ENCODE data around the gene SCO2.

SCO2 gene

DNA sequence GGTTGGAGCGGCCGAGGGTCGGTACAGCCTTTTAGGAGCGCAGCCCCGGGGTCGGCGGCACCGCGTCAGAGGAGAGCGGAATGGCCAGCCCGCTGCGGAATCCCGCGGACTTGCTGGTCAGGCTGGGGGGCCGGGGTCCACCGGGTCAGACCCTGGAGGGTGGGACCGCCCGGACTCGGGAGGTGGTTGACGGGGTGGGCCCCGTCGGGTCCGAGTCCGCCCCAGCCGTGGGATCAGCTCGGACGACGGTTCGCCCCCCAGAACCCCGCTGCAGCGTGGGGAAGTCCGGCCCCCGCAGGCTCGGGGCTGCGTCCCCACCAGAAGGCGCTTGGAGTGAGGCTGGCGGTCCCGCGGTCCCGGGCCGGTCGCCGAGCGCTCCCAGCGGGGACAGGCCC lies 44.4 kb downstream of the SCO2 start:
- TF ChIP-seq CEBPB (IDR thresholded peaks at IDR 0.05) (no peak), TCF12 (IDR thresholded peaks at IDR 0.05; ENCODE audit: low read depth) (no peak), TAF1 (IDR thresholded peaks at IDR 0.05; ENCODE audit: low read depth) (no peak), ZBTB7A (IDR thresholded peaks at IDR 0.05; ENCODE audit: low read depth) (no peak), TEAD4 (IDR thresholded peaks at IDR 0.05) (no peak), EP300 (IDR thresholded peaks at IDR 0.05; ENCODE audit: borderline replicate concordance) (no peak), EGR1 (IDR thresholded peaks at IDR 0.05) (no peak), RAD21 (IDR thresholded peaks at IDR 0.05; ENCODE audit: low read depth) (no peak), NFIC (IDR thresholded peaks at IDR 0.05) (no peak), FOXM1 (IDR thresholded peaks at IDR 0.05; ENCODE audit: borderline replicate concordance, low read depth) (no peak), YY1 (IDR thresholded peaks at IDR 0.05; ENCODE audit: low read depth) (no peak)
- TF ChIP-seq, protein P1, sequence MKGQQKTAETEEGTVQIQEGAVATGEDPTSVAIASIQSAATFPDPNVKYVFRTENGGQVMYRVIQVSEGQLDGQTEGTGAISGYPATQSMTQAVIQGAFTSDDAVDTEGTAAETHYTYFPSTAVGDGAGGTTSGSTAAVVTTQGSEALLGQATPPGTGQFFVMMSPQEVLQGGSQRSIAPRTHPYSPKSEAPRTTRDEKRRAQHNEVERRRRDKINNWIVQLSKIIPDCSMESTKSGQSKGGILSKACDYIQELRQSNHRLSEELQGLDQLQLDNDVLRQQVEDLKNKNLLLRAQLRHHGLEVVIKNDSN (IDR thresholded peaks at IDR 0.05), result no peak
- TF ChIP-seq, protein P2, sequence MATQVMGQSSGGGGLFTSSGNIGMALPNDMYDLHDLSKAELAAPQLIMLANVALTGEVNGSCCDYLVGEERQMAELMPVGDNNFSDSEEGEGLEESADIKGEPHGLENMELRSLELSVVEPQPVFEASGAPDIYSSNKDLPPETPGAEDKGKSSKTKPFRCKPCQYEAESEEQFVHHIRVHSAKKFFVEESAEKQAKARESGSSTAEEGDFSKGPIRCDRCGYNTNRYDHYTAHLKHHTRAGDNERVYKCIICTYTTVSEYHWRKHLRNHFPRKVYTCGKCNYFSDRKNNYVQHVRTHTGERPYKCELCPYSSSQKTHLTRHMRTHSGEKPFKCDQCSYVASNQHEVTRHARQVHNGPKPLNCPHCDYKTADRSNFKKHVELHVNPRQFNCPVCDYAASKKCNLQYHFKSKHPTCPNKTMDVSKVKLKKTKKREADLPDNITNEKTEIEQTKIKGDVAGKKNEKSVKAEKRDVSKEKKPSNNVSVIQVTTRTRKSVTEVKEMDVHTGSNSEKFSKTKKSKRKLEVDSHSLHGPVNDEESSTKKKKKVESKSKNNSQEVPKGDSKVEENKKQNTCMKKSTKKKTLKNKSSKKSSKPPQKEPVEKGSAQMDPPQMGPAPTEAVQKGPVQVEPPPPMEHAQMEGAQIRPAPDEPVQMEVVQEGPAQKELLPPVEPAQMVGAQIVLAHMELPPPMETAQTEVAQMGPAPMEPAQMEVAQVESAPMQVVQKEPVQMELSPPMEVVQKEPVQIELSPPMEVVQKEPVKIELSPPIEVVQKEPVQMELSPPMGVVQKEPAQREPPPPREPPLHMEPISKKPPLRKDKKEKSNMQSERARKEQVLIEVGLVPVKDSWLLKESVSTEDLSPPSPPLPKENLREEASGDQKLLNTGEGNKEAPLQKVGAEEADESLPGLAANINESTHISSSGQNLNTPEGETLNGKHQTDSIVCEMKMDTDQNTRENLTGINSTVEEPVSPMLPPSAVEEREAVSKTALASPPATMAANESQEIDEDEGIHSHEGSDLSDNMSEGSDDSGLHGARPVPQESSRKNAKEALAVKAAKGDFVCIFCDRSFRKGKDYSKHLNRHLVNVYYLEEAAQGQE (IDR thresholded peaks at IDR 0.05; ENCODE audit: low read depth), result no peak
- TF ChIP-seq, protein P3, sequence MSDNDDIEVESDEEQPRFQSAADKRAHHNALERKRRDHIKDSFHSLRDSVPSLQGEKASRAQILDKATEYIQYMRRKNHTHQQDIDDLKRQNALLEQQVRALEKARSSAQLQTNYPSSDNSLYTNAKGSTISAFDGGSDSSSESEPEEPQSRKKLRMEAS (IDR thresholded peaks at IDR 0.05), result no peak

DNA sequence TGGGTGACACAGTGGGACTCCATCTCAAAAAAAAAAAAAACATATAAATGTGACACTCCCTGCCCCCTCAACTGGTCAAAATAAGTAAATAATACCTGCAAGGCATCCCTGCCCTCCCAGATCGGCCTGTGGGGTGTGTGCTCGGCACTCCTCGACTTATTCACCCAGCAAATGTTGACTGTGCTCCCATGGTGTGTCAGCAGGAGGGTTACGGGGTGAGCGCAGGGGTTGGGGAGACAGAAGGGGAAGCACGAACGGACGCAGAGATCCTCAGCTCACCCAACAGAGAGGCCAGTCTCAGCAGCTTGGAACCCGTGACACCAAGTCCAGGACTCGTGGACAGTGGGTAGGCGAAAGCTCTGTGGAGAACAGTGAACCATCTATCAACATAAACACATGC lies 45.7 kb downstream of the SCO2 start:
- TF ChIP-seq NFIC (IDR thresholded peaks at IDR 0.05) (no peak), EGR1 (IDR thresholded peaks at IDR 0.05) (no peak), ZBTB7A (IDR thresholded peaks at IDR 0.05; ENCODE audit: low read depth) (no peak), CREB1 (IDR thresholded peaks at IDR 0.05; ENCODE audit: low read depth) (no peak), CEBPB (IDR thresholded peaks at IDR 0.05) (no peak), EP300 (IDR thresholded peaks at IDR 0.05; ENCODE audit: borderline replicate concordance) (no peak), FOXM1 (IDR thresholded peaks at IDR 0.05; ENCODE audit: borderline replicate concordance, low read depth) (no peak), TEAD4 (IDR thresholded peaks at IDR 0.05) (no peak), YY1 (IDR thresholded peaks at IDR 0.05; ENCODE audit: low read depth) (no peak)
- TF ChIP-seq, protein P2 (IDR thresholded peaks at IDR 0.05; ENCODE audit: low read depth), result no peak
- TF ChIP-seq, protein P1 (IDR thresholded peaks at IDR 0.05), result no peak
- TF ChIP-seq, protein P3 (IDR thresholded peaks at IDR 0.05), result no peak

GRCh38 chr22:50477923-50478322 lies 47.5 kb downstream of the SCO2 start:
- TF ChIP-seq ZBTB7A (IDR thresholded peaks at IDR 0.05; ENCODE audit: low read depth) (no peak), TAF1 (IDR thresholded peaks at IDR 0.05; ENCODE audit: low read depth) (no peak), CREB1 (IDR thresholded peaks at IDR 0.05; ENCODE audit: low read depth) (no peak), RAD21 (IDR thresholded peaks at IDR 0.05; ENCODE audit: low read depth) (no peak), EGR1 (IDR thresholded peaks at IDR 0.05) (no peak), NFIC (IDR thresholded peaks at IDR 0.05) (no peak), EP300 (IDR thresholded peaks at IDR 0.05; ENCODE audit: borderline replicate concordance) (no peak)
- TF ChIP-seq, protein P2 (IDR thresholded peaks at IDR 0.05; ENCODE audit: low read depth), result no peak

GRCh38 chr22:50476868-50477267 lies 48.5 kb downstream of the SCO2 start:
- TF ChIP-seq TAF1 (IDR thresholded peaks at IDR 0.05; ENCODE audit: low read depth) (no peak), TEAD4 (IDR thresholded peaks at IDR 0.05) (no peak), YY1 (IDR thresholded peaks at IDR 0.05; ENCODE audit: low read depth) (no peak), NFIC (IDR thresholded peaks at IDR 0.05) (no peak), RAD21 (IDR thresholded peaks at IDR 0.05; ENCODE audit: low read depth) (no peak), TCF12 (IDR thresholded peaks at IDR 0.05; ENCODE audit: low read depth) (no peak), CREB1 (IDR thresholded peaks at IDR 0.05; ENCODE audit: low read depth) (no peak), FOXM1 (IDR thresholded peaks at IDR 0.05; ENCODE audit: borderline replicate concordance, low read depth) (no peak), EGR1 (IDR thresholded peaks at IDR 0.05) (no peak), CEBPB (IDR thresholded peaks at IDR 0.05) (no peak), ZBTB7A (IDR thresholded peaks at IDR 0.05; ENCODE audit: low read depth) (no peak), EP300 (IDR thresholded peaks at IDR 0.05; ENCODE audit: borderline replicate concordance) (no peak)
- TF ChIP-seq, protein P3 (IDR thresholded peaks at IDR 0.05), result no peak
- TF ChIP-seq, protein P1 (IDR thresholded peaks at IDR 0.05), result no peak
- TF ChIP-seq, protein P2 (IDR thresholded peaks at IDR 0.05; ENCODE audit: low read depth), result no peak

All from Ishikawa (cell line).